Upper lobe of left lung (tissue), 6 donors: ENCODE results near the gene ANKS1B. TPM values are rescaled to one million over a fixed set of nuclear protein-coding genes. Genes with fewer than 3 reads are reported as not detected.

Source experiments
- ATAC-seq, 2 donors: fragments of 200-7000 bp; cut with Tn5 transposase; one replicate each; pipeline ENCODE4 v1.9.1; 2022; ENCODE audit warnings: mild to moderate bottlenecking in 2 of 2, moderate library complexity in 2 of 2; ENCODE audit not compliant: low FRiP score in 2 of 2
- DNase-seq, 2 donors: peaks; one replicate each; pipeline ENCODE4 v3.0.0-alpha.2; 2019 to 2020
- H3K27ac ChIP-seq, 4 donors: fragments of 200-600 bp; sonication (generic); one replicate each; pipeline ENCODE4 v1.5.1; 2016 to 2019
- H3K27me3 ChIP-seq, 4 donors: fragments of 200-600 bp; sonication (generic); one replicate each; pipeline ENCODE4 v1.5.1; 2017 to 2019
- H3K36me3 ChIP-seq, 4 donors: fragments of 200-600 bp; sonication (generic); one replicate each; pipeline ENCODE4 v1.5.1; 2016 to 2019
- H3K4me1 ChIP-seq, 4 donors: fragments of 200-600 bp; sonication (generic); one replicate each; pipeline ENCODE4 v1.5.1; 2018 to 2019
- H3K4me3 ChIP-seq, 4 donors: fragments of 200-600 bp; sonication (generic); one replicate each; pipeline ENCODE4 v1.5.1; 2017 to 2019; ENCODE audit warnings: mild to moderate bottlenecking in 2 of 4, moderate library complexity in 1 of 4
- H3K9me3 ChIP-seq, 4 donors: fragments of 200-600 bp; sonication (generic); one replicate each; pipeline ENCODE4 v1.5.1; 2018 to 2019
- EP300 ChIP-seq, 4 donors: sonication (generic); formaldehyde crosslinking; IDR thresholded peaks; one replicate each; pipeline ENCODE4 v1.5.1; 2017; ENCODE audit warnings: antibody characterized with exemption in 4 of 4, control low read depth in 2 of 4
- POLR2A ChIP-seq, 4 donors: fragments of 450-650 bp; IDR thresholded peaks; one replicate each; pipeline ENCODE4 v1.5.1; 2016 to 2017; ENCODE audit warnings: antibody characterized with exemption in 4 of 4, mild to moderate bottlenecking in 2 of 4
- POLR2AphosphoS5 ChIP-seq, 2 donors: sonication (generic); formaldehyde crosslinking; IDR thresholded peaks; one replicate each; pipeline ENCODE4 v1.5.1; 2017; ENCODE audit warnings: antibody characterized with exemption in 2 of 2
- WGBS, 2 donors: methylation state at CpG; one replicate each; pipeline ENCODE4 v1.1.5; 2017 to 2018; 5-methylcytosine and 5-hydroxymethylcytosine counted together
- total RNA-seq, 6 donors: library from RNA; depleted of rRNA in 4 of 6; stranded (reverse); fragments of >200 nt in 4 of 6; gene quantifications; one replicate each; pipeline versions ENCODE4 v1.1.0 to v1.2.1, GENCODE V29; 2016 to 2021
- TF ChIP-seq, protein P1 (sequence below), 6 experiments: fragments of 450-650 bp in 4 of 6; fragments of 200-600 bp in 2 of 6; sonication (generic) in 2 of 6; IDR thresholded peaks; one replicate each; pipeline ENCODE4 v1.5.1; 2016 to 2019; ENCODE audit warnings: antibody characterized with exemption in 6 of 6
- donor health status: DM: no; HTN: no; CAD: no; lungs with moderate emphysema.
- donor health status: DM: no; HTN: yes; CAD: no; lungs with severe emphysema.

ANKS1B gene
- total RNA-seq, 6 donors from 2014 or later, result 5.1 to 23.7 (median 7.2) TPM

DNA sequence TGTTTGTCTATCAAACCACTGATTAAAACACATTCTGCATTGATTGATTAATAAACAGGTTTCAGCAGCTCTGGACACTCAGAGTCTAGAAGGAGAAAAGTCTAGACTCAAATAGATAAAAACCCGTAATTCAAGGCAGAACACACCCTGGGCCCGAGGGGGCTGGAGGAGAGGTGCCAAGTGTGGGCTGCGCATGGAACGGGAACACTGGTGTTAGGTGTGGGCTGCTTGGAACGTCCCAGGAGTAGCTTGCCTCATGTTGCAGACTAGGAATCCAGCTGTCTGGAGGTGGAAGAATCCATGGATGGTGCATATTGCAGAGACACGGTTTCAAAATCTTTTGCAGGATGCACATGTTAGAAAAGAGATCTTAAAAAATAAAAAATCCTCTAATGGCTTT is 1116.7 kb downstream of the ANKS1B start:
- WGBS, 2 donors, result 52 to 71% methylated on average over 6 of the region's 6 CpGs
- no peaks in the 10 kb centered on the region for H3K27me3 ChIP-seq
- TF ChIP-seq EP300 (IDR thresholded peaks at IDR 0.05) (no peak), POLR2AphosphoS5 (IDR thresholded peaks at IDR 0.05) (no peak), POLR2A (IDR thresholded peaks at IDR 0.05) (no peak)
- TF ChIP-seq, protein P1, sequence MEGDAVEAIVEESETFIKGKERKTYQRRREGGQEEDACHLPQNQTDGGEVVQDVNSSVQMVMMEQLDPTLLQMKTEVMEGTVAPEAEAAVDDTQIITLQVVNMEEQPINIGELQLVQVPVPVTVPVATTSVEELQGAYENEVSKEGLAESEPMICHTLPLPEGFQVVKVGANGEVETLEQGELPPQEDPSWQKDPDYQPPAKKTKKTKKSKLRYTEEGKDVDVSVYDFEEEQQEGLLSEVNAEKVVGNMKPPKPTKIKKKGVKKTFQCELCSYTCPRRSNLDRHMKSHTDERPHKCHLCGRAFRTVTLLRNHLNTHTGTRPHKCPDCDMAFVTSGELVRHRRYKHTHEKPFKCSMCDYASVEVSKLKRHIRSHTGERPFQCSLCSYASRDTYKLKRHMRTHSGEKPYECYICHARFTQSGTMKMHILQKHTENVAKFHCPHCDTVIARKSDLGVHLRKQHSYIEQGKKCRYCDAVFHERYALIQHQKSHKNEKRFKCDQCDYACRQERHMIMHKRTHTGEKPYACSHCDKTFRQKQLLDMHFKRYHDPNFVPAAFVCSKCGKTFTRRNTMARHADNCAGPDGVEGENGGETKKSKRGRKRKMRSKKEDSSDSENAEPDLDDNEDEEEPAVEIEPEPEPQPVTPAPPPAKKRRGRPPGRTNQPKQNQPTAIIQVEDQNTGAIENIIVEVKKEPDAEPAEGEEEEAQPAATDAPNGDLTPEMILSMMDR (IDR thresholded peaks at IDR 0.05), result no peak
- H3K9me3 ChIP-seq, result no peaks in the 10 kb centered on the region
- H3K36me3 ChIP-seq, result no peaks in the 10 kb centered on the region
- no peak overlapping the region for H3K4me3 ChIP-seq
- DNase-seq (no peak), ATAC-seq (no peak)
- H3K27ac ChIP-seq, result no peak overlapping the region
- no peaks in the 10 kb centered on the region for H3K4me1 ChIP-seq

- Histone ChIP-seq H3K27me3 (no peaks in the 10 kb centered on the region), H3K4me3 (no peak overlapping the region), H3K27ac (no peak overlapping the region), H3K9me3 (no peaks in the 10 kb centered on the region), H3K4me1 (no peaks in the 10 kb centered on the region), H3K36me3 (no peaks in the 10 kb centered on the region)
- WGBS, 2 donors, result 65% methylated on average over 1 of the region's 1 CpG; no CpG with 5 or more reads in 1 of the 2 donors
- TF ChIP-seq, protein P1 (IDR thresholded peaks at IDR 0.05), result no peak
- TF ChIP-seq EP300 (IDR thresholded peaks at IDR 0.05), result no peak
- TF ChIP-seq POLR2A (IDR thresholded peaks at IDR 0.05), result no peak
- no peak for TF ChIP-seq POLR2AphosphoS5 (IDR thresholded peaks at IDR 0.05)
- ATAC-seq, result no peak
- DNase-seq, result no peak
These were observed 1120.4 kb downstream of the ANKS1B start for GRCh38 chr12:98864363-98864762.

DNA sequence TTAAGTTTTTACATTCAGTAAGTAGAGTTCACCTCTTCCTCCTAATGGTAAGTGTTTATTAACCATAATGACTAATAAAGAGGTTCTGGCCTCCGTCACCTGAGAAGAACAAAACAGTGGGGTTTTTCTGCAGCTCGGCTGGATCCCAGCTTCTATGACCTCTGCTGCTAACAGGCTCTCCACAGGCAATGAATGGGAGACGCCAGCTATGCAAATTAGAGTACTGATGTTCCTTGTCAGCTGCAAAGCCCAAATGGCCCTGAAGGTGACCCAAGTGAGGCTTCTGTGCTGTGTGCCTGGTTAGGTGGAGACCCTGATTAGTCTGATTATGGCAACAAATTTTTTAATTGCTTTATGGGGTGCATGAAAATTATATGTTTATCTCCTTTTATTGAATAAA is 1121.6 kb downstream of the ANKS1B start:
- Histone ChIP-seq H3K9me3 (no peaks in the 10 kb centered on the region), H3K4me1 (no peaks in the 10 kb centered on the region), H3K36me3 (no peaks in the 10 kb centered on the region), H3K27ac (no peak overlapping the region), H3K4me3 (no peak overlapping the region), H3K27me3 (no peaks in the 10 kb centered on the region)
- WGBS, 2 donors, result 72 to 74% methylated on average over 3 of the region's 3 CpGs
- DNase-seq (no peak), ATAC-seq (no peak)
- TF ChIP-seq, protein P1 (IDR thresholded peaks at IDR 0.05), result no peak
- TF ChIP-seq POLR2A (IDR thresholded peaks at IDR 0.05) (no peak), EP300 (IDR thresholded peaks at IDR 0.05) (no peak), POLR2AphosphoS5 (IDR thresholded peaks at IDR 0.05) (no peak)

DNA sequence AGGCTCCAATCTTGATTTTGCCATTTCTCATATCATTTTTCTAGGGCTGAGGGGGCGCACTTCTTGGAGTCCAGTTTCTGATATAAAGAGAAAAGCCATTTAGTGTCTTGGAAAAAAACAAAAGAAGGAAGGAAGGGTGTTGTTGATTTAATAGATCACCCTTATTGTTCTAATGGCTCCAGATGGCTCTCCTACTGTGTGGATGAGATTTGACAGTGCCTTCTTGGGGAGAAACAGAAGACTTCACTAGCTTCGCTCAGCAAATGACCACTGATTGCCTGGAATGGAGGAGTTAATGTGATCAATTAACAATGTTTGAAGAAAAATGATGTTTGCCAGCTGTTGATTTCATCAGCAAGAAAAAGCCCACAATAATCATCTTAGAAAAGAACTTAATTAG is 1123.5 kb downstream of the ANKS1B start:
- WGBS, 2 donors, result 52 to 54% methylated on average over 2 of the region's 2 CpGs
- ATAC-seq, result no peak
- Histone ChIP-seq H3K9me3 (no peaks in the 10 kb centered on the region), H3K27me3 (no peaks in the 10 kb centered on the region), H3K4me3 (no peak overlapping the region), H3K36me3 (no peaks in the 10 kb centered on the region), H3K27ac (no peak overlapping the region), H3K4me1 (no peaks in the 10 kb centered on the region)
- DNase-seq, result no peak
- TF ChIP-seq EP300 (IDR thresholded peaks at IDR 0.05) (no peak), POLR2A (IDR thresholded peaks at IDR 0.05) (no peak), POLR2AphosphoS5 (IDR thresholded peaks at IDR 0.05) (no peak)
- TF ChIP-seq, protein P1 (IDR thresholded peaks at IDR 0.05), result no peak

DNA sequence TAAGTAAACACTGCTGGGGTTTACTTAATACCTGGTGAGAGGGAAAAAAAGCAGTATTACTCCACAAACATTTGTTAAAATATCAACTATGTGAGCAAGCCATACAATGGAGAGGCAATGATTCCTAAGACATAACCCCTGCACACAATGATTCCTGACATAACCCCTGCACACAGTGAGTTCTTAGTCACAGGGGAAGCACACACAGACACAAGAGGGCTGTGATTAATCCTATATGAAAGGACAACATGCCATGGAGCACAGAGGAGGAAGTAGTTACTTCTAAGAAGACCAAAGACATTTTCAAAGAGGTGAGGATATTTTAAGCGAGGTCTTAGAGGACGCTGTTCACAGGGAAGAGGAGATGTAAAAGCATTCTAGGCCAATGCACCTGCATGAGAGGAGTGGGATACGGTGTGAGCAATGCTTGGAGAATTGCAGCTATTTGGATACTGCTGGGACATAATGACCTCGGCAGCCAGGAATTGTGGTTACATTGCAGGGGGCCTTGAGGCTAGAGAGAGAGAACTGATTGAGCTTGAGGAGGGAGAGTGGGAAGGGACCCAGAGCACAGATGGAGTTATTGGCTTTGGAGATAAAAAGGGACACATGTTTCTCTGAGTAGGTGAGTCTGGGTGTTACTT is 1127.7 kb downstream of the ANKS1B start:
- DNase-seq (no peak), ATAC-seq (no peak)
- Histone ChIP-seq H3K9me3 (no peaks in the 10 kb centered on the region), H3K4me1 (no peaks in the 10 kb centered on the region), H3K27ac (no peak overlapping the region), H3K36me3 (no peaks in the 10 kb centered on the region), H3K27me3 (no peaks in the 10 kb centered on the region), H3K4me3 (no peak overlapping the region)
- no peak for TF ChIP-seq EP300 (IDR thresholded peaks at IDR 0.05)
- no peak for TF ChIP-seq POLR2A (IDR thresholded peaks at IDR 0.05)
- no peak for TF ChIP-seq POLR2AphosphoS5 (IDR thresholded peaks at IDR 0.05)
- TF ChIP-seq, protein P1 (IDR thresholded peaks at IDR 0.05), result no peak
- 43 to 48% methylated on average over 4 of the region's 4 CpGs for WGBS, 2 donors
